Spinal cord (tissue), 10 donors: Measurements from ENCODE around the gene PIGZ. TPM values are rescaled to one million over a fixed set of nuclear protein-coding genes. Genes with fewer than 3 reads are reported as not detected.

Experiments used
- DNase-seq, 6 donors: peaks; one replicate each; pipeline versions ENCODE4 v3.0.0 to v3.0.0-alpha.2; 2013 to 2015; ENCODE audit warnings: low spot score in 6 of 6, low read depth in 4 of 6
- H3K27ac ChIP-seq: one replicate; pipeline ENCODE4 v1.5.1; 2013; ENCODE audit warnings: low read depth, low read length, control low read depth
- H3K27me3 ChIP-seq: one replicate; pipeline ENCODE4 v1.6.1; 2013; ENCODE audit warnings: low read length; ENCODE audit not compliant: control insufficient read depth, insufficient read depth
- H3K36me3 ChIP-seq: one replicate; pipeline ENCODE4 v1.6.1; 2013; ENCODE audit warnings: low read length; ENCODE audit not compliant: control insufficient read depth, insufficient read depth
- H3K4me1 ChIP-seq: one replicate; pipeline ENCODE4 v1.6.1; 2013; ENCODE audit warnings: low read length; ENCODE audit not compliant: control insufficient read depth, insufficient read depth
- H3K4me3 ChIP-seq: one replicate; pipeline ENCODE4 v1.5.1; 2013; ENCODE audit warnings: low read depth, low read length, control low read depth
- H3K9me3 ChIP-seq: one replicate; pipeline ENCODE4 v1.6.1; 2013; ENCODE audit warnings: low read length; ENCODE audit not compliant: control insufficient read depth, insufficient read depth
- WGBS: methylation state at CpG from one replicate; pipeline ENCODE4 v1.1.5; 2013; ENCODE audit warnings: missing lambda C conversion rate; ENCODE audit not compliant: insufficient coverage; 5-methylcytosine and 5-hydroxymethylcytosine counted together
- polyA plus RNA-seq, 2 donors: library from polyadenylated mRNA; unstranded; fragments of 120-200 nt; gene quantifications; one replicate each; pipeline ENCODE4 v1.2.1, GENCODE V29; 2013; ENCODE audit not compliant: insufficient read length in 2 of 2
- total RNA-seq, 2 donors: library from RNA; depleted of rRNA in 1 of 2; stranded (reverse); fragments of 120-200 nt in 1 of 2; fragments of >200 nt in 1 of 2; gene quantifications; one replicate each; pipeline versions ENCODE4 v1.2.3 to v1.2.4, GENCODE V29; 2013 to 2014
- donor health status: healthy.

The PIGZ gene
- total and polyA plus RNA-seq, 4 donors, result 3.0 to 15.0 (median 6.9) TPM

GRCh38 chr3:196969660-196970546 lies 1.3 kb upstream of the PIGZ start:
- Histone ChIP-seq H3K36me3 (peaks cover 16% of the 10 kb centered on the region), H3K9me3 (no peaks in the 10 kb centered on the region), H3K4me3 (no peak overlapping the region), H3K27me3 (peaks cover 42% of the 10 kb centered on the region), H3K27ac (no peak overlapping the region), H3K4me1 (peaks cover 22% of the 10 kb centered on the region)
- WGBS, result 10% methylated on average over 85 of the region's 100 CpGs
- peak in 3 of 6 donors; percentile 15 to 74 (median 43) for DNase-seq

- H3K27ac ChIP-seq, result no peak overlapping the region
- WGBS, result under 1% methylated on average over 72 of the region's 72 CpGs
- H3K4me3 ChIP-seq, result peak overlapping the region; percentile 49
Observed at GRCh38 chr3:196969134-196969659, 564 bp upstream of the PIGZ start.

GRCh38 chr3:196967412-196968232 lies 1.0 kb downstream of the PIGZ start:
- peak overlapping the region; percentile 37 for H3K4me3 ChIP-seq
- no peak overlapping the region for H3K27ac ChIP-seq
- peak in 1 of 6 donors; percentile 21 for DNase-seq
- H3K9me3 ChIP-seq, result no peaks in the 10 kb centered on the region
- peaks cover 16% of the 10 kb centered on the region for H3K36me3 ChIP-seq
- 30% methylated on average over 31 of the region's 35 CpGs for WGBS
- peaks cover 42% of the 10 kb centered on the region for H3K27me3 ChIP-seq
- H3K4me1 ChIP-seq, result peaks cover 22% of the 10 kb centered on the region

More at GRCh38 chr3:196969134-196969659, 564 bp upstream of the PIGZ start:
- H3K4me1 ChIP-seq, result peaks cover 22% of the 10 kb centered on the region
- peaks cover 16% of the 10 kb centered on the region for H3K36me3 ChIP-seq
- DNase-seq, result peak in 2 of 6 donors; percentile 47 to 49
- no peaks in the 10 kb centered on the region for H3K9me3 ChIP-seq
- peaks cover 42% of the 10 kb centered on the region for H3K27me3 ChIP-seq

- peak in 2 of 6 donors; percentile 44 to 90 for DNase-seq
- Histone ChIP-seq H3K9me3 (no peaks in the 10 kb centered on the region), H3K36me3 (peaks cover 16% of the 10 kb centered on the region), H3K27me3 (peaks cover 39% of the 10 kb centered on the region), H3K4me1 (peaks cover 22% of the 10 kb centered on the region), H3K4me3 (no peak overlapping the region), H3K27ac (no peak overlapping the region)
- 12% methylated on average over 47 of the region's 47 CpGs for WGBS
Observed at GRCh38 chr3:196966526-196967401, 1.9 kb downstream of the PIGZ start.

GRCh38 chr3:196965804-196966173 lies 2.8 kb downstream of the PIGZ start:
- Histone ChIP-seq H3K27ac (no peak overlapping the region), H3K27me3 (peaks cover 32% of the 10 kb centered on the region), H3K9me3 (no peaks in the 10 kb centered on the region), H3K36me3 (peaks cover 16% of the 10 kb centered on the region), H3K4me1 (peaks cover 22% of the 10 kb centered on the region), H3K4me3 (no peak overlapping the region)
- peak in 1 of 6 donors; percentile 2 for DNase-seq
- WGBS, result 84% methylated on average over 10 of the region's 10 CpGs

- DNase-seq, result no peak
- H3K4me1 ChIP-seq, result peaks cover 22% of the 10 kb centered on the region
- no peak overlapping the region for H3K27ac ChIP-seq
- H3K9me3 ChIP-seq, result no peaks in the 10 kb centered on the region
- WGBS, result 81% methylated on average over 8 of the region's 11 CpGs
- peaks cover 16% of the 10 kb centered on the region for H3K36me3 ChIP-seq
- no peak overlapping the region for H3K4me3 ChIP-seq
- peaks cover 27% of the 10 kb centered on the region for H3K27me3 ChIP-seq
Observed at GRCh38 chr3:196965112-196965803, 3.4 kb downstream of the PIGZ start.

- no peak for DNase-seq
- Histone ChIP-seq H3K27ac (no peak overlapping the region), H3K9me3 (no peaks in the 10 kb centered on the region), H3K4me3 (no peak overlapping the region), H3K27me3 (peaks cover 25% of the 10 kb centered on the region), H3K36me3 (peaks cover 16% of the 10 kb centered on the region), H3K4me1 (peaks cover 22% of the 10 kb centered on the region)
- 85% methylated on average over 2 of the region's 2 CpGs for WGBS
Observed at GRCh38 chr3:196963631-196963953, 5.0 kb downstream of the PIGZ start.

- DNase-seq, result no peak
- 73% methylated on average over 3 of the region's 10 CpGs for WGBS
- no peaks in the 10 kb centered on the region for H3K9me3 ChIP-seq
- no peak overlapping the region for H3K4me3 ChIP-seq
- H3K27ac ChIP-seq, result no peak overlapping the region
- peaks cover 22% of the 10 kb centered on the region for H3K27me3 ChIP-seq
- peaks cover 16% of the 10 kb centered on the region for H3K36me3 ChIP-seq
- peaks cover 18% of the 10 kb centered on the region for H3K4me1 ChIP-seq
Observed at GRCh38 chr3:196962930-196963630, 5.6 kb downstream of the PIGZ start.
